Smooth muscle cell (in vitro differentiated cells): ENCODE results near the gene ZC2HC1C. TPM values are rescaled to one million over a fixed set of nuclear protein-coding genes. Genes with fewer than 3 reads are reported as not detected.

ENCODE experiments used
- DNase-seq: peaks from one replicate; lab custom pipeline; 2025; ENCODE audit not compliant: unreplicated experiment; lab: John Stamatoyannopoulos, UW
- H2AFZ ChIP-seq: fragments of 200-600 bp; sonication (generic); 2 replicates; pipeline ENCODE4 v1.6.0; 2016; ENCODE audit warnings: antibody characterized with exemption, low read depth, mild to moderate bottlenecking
- H3F3A ChIP-seq: fragments of 200-600 bp; sonication (generic); 2 replicates; pipeline ENCODE4 v1.6.0; 2017; ENCODE audit warnings: antibody characterized with exemption, low read depth
- H3K27ac ChIP-seq: fragments of 200-600 bp; sonication (generic); 2 replicates; pipeline ENCODE4 v1.5.1; 2016; ENCODE audit warnings: low read depth, mild to moderate bottlenecking
- H3K27me3 ChIP-seq: fragments of 200-600 bp; sonication (generic); 2 replicates; pipeline ENCODE4 v1.6.1; 2016; ENCODE audit warnings: low read depth, mild to moderate bottlenecking
- H3K36me3 ChIP-seq: fragments of 200-600 bp; sonication (generic); 2 replicates; pipeline ENCODE4 v1.5.1; 2016; ENCODE audit warnings: low read depth
- H3K4me1 ChIP-seq: fragments of 200-600 bp; sonication (generic); 2 replicates; pipeline ENCODE4 v1.5.1; 2016; ENCODE audit warnings: low read depth
- H3K4me2 ChIP-seq: fragments of 200-600 bp; sonication (generic); 2 replicates; pipeline ENCODE4 v1.6.0; 2016; ENCODE audit warnings: mild to moderate bottlenecking
- H3K4me3 ChIP-seq: fragments of 200-600 bp; sonication (generic); 2 replicates; pipeline ENCODE4 v1.5.1; 2016; ENCODE audit warnings: mild to moderate bottlenecking
- H3K79me2 ChIP-seq: fragments of 200-600 bp; sonication (generic); 2 replicates; pipeline ENCODE4 v1.6.0; 2016; ENCODE audit warnings: low read depth, mild to moderate bottlenecking
- H3K9ac ChIP-seq: fragments of 200-600 bp; sonication (generic); 2 replicates; pipeline ENCODE4 v1.6.0; 2016; ENCODE audit warnings: low read depth
- H3K9me3 ChIP-seq: fragments of 200-600 bp; sonication (generic); replicated peaks from 2 replicates; pipeline ENCODE4 v1.5.1; 2016; ENCODE audit warnings: low read depth
- H4K20me1 ChIP-seq: fragments of 200-600 bp; sonication (generic); 2 replicates; pipeline ENCODE4 v1.6.0; 2016; ENCODE audit warnings: low read depth
- CTCF ChIP-seq: fragments of 200-600 bp; sonication (generic); IDR thresholded peaks from 2 replicates; pipeline ENCODE4 v1.5.1; 2017; ENCODE audit warnings: borderline replicate concordance, mild to moderate bottlenecking, antibody characterized with exemption; ENCODE audit not compliant: insufficient read depth, poor library complexity, severe bottlenecking
- WGBS: methylation state at CpG from one replicate; pipeline ENCODE4 v1.1.7; 2016; ENCODE audit warnings: low lambda C conversion rate; 5-methylcytosine and 5-hydroxymethylcytosine counted together
- polyA plus RNA-seq: library from polyadenylated mRNA; unstranded; fragments of >200 nt; fragmentation: Nextera tagmentation; extraction: Ambion mirVana; gene quantifications from 2 replicates; pipeline ENCODE4 v1.2.1, GENCODE V29; 2016
- total RNA-seq: library from RNA; depleted of rRNA; stranded (reverse); fragments of >200 nt; gene quantifications from 2 replicates; pipeline ENCODE4 v1.2.3, GENCODE V29; 2014

Gene ZC2HC1C
- total and polyA plus RNA-seq, 2 experiments from 2014 or later = 0.18 to 0.53 TPM

- Histone ChIP-seq H3K27ac (peak overlapping the region; percentile 41), H3K4me1 (peaks cover 4% of the 10 kb centered on the region)
- WGBS = 36% methylated on average over 5 of the region's 5 CpGs
These were observed 17.9 kb upstream of the ZC2HC1C start for GRCh38 chr14:75051556-75051899.

DNA sequence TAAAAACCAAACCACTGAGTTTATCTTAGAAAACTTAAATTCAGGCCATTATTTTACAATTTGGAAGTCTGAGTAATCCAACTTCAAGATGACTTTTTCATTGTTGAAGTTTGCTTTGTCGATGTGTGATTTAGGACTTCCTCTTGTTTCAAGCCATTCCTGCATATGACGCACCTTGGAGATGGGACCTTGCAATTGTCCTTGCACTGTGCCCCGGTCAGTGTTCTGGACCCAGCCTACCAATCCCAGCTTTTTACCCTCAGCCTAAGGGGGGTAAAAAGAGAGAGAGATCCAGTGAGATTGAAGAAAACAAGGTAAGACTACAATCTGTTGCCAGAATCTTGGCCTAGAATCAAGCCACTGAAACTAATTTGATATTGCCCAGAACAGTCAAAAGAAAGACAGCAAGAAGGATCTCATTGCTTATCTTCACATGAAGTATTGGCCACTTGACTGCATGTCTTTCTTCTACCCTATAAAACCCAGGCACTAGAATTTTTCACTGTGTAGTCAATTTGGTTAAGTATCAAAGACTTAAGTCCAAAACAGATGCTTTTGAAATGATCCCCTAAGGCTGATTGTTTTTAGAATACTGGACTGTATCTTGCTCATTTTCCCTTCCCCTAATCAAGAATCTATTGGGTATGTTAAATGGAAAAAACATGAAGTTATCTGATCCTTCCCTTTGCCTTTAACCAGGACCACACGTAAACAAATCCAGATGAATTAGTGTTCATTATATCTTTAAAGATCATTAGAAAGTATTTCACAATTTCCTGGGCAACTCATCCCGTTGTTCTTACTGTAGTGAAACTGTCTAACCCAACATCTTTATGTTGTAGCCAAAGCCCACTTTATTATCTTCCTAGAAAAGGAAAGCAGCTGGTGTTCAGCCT is 15.8 kb upstream of the ZC2HC1C start:
- Histone ChIP-seq H3K4me1 (peaks cover 4% of the 10 kb centered on the region), H3K9me3 (no peaks in the 10 kb centered on the region), H2AFZ (no peak overlapping the region), H3K4me3 (no peak overlapping the region), H3K27me3 (no peaks in the 10 kb centered on the region), H3K79me2 (peaks cover 21% of the 10 kb centered on the region), H4K20me1 (no peaks in the 10 kb centered on the region), H3K27ac (no peak overlapping the region), H3K9ac (no peak overlapping the region), H3K36me3 (no peaks in the 10 kb centered on the region), H3F3A (no peaks in the 10 kb centered on the region), H3K4me2 (no peak overlapping the region)
- WGBS = 64% methylated on average over 5 of the region's 5 CpGs
- TF ChIP-seq CTCF = no peak
- no peak for DNase-seq

More at GRCh38 chr14:75051556-75051899, 17.9 kb upstream of the ZC2HC1C start:
- no peaks in the 10 kb centered on the region for H4K20me1 ChIP-seq
- no peaks in the 10 kb centered on the region for H3K9me3 ChIP-seq
- H3K79me2 ChIP-seq = peaks cover 21% of the 10 kb centered on the region
- no peak for TF ChIP-seq CTCF
- peak overlapping the region; percentile 72 for H3K4me3 ChIP-seq
- no peaks in the 10 kb centered on the region for H3K36me3 ChIP-seq
- no peak for DNase-seq
- no peaks in the 10 kb centered on the region for H3K27me3 ChIP-seq
- peak overlapping the region; percentile 79 for H3K9ac ChIP-seq
- peak overlapping the region; percentile 89 for H3K4me2 ChIP-seq
- no peaks in the 10 kb centered on the region for H3F3A ChIP-seq
- H2AFZ ChIP-seq = peak overlapping the region; percentile 89

DNA sequence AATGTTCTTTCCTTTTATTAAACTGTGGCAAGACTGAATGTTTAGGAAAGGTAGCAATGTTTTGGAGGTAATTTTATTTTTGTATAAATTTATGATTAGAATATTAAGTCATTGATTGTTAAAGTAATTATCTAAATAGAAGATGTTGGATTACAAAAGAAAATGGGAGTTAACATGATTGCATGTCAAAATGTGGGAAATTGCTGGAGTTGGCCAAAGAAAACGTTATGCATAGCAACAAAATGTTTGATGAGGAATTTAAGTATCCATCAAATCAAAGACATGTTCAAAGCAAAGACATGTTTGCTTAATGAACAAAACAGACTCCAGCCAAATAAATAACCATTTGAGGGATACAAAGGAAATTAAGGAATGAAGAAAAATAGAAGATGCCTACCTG is 15.0 kb upstream of the ZC2HC1C start:
- no peak for DNase-seq
- Histone ChIP-seq H3K4me1 (peaks cover 4% of the 10 kb centered on the region), H3F3A (no peaks in the 10 kb centered on the region), H2AFZ (no peak overlapping the region), H3K27me3 (no peaks in the 10 kb centered on the region), H3K36me3 (no peaks in the 10 kb centered on the region), H3K4me2 (no peak overlapping the region), H3K27ac (no peak overlapping the region), H3K79me2 (peaks cover 19% of the 10 kb centered on the region), H3K9ac (no peak overlapping the region), H3K9me3 (no peaks in the 10 kb centered on the region), H4K20me1 (no peaks in the 10 kb centered on the region), H3K4me3 (no peak overlapping the region)
- TF ChIP-seq CTCF = no peak
- 92% methylated on average over 1 of the region's 1 CpG for WGBS
